Peyer's patch (tissue), 4 donors: ENCODE data around the gene PPP2R2C. TPM values are rescaled to one million over a fixed set of nuclear protein-coding genes. Genes with fewer than 3 reads are reported as not detected.

ENCODE experiments used
- DNase-seq, 3 donors: peaks; one replicate each; pipeline ENCODE4 v3.0.0-alpha.2; 2017 to 2019
- H3K27ac ChIP-seq, 4 donors: fragments of 200-600 bp; sonication (generic); one replicate each; pipeline ENCODE4 v1.5.1; 2016 to 2019
- H3K27me3 ChIP-seq, 2 donors: fragments of 200-600 bp; sonication (generic); one replicate each; pipeline ENCODE4 v1.5.1; 2019
- H3K36me3 ChIP-seq, 3 donors: fragments of 200-600 bp; sonication (generic); one replicate each; pipeline ENCODE4 v1.5.1; 2016 to 2019
- H3K4me1 ChIP-seq, 4 donors: fragments of 200-600 bp; sonication (generic); one replicate each; pipeline ENCODE4 v1.5.1; 2016 to 2019
- H3K4me3 ChIP-seq, 4 donors: fragments of 200-600 bp; sonication (generic); 1 replicate in 3 of 4; 2 replicates in 1 of 4; pipeline ENCODE4 v1.5.1; 2016 to 2019; ENCODE audit warnings: mild to moderate bottlenecking in 1 of 4
- H3K9me3 ChIP-seq, 4 donors: fragments of 200-600 bp; sonication (generic); one replicate each; pipeline ENCODE4 v1.5.1; 2016 to 2019; ENCODE audit warnings: mild to moderate bottlenecking in 1 of 4
- CTCF ChIP-seq, 6 experiments: fragments of 450-650 bp in 4 of 6; fragments of 200-600 bp in 2 of 6; sonication (generic) in 1 of 6; IDR thresholded peaks; one replicate each; pipeline ENCODE4 v1.5.1; 2017 to 2019; ENCODE audit warnings: antibody characterized with exemption in 6 of 6, mild to moderate bottlenecking in 3 of 6, moderate library complexity in 1 of 6
- POLR2A ChIP-seq, 2 donors: fragments of 450-650 bp; IDR thresholded peaks; one replicate each; pipeline ENCODE4 v1.5.1; 2017; ENCODE audit warnings: antibody characterized with exemption in 2 of 2, mild to moderate bottlenecking in 2 of 2, moderate library complexity in 2 of 2
- total RNA-seq, 4 donors: library from RNA; depleted of rRNA; stranded (reverse); fragments of >200 nt; gene quantifications; one replicate each; pipeline ENCODE4 v1.1.0, GENCODE V29; 2016

PPP2R2C gene
- total RNA-seq, 4 donors from 2014 or later: 0.27 to 4.1 TPM; not detected in 2

GRCh38 chr4:6369924-6370645 is 102.3 kb downstream of the PPP2R2C start:
- no peak for TF ChIP-seq POLR2A (IDR thresholded peaks at IDR 0.05)
- TF ChIP-seq CTCF (IDR thresholded peaks at IDR 0.05): no peak
- Histone ChIP-seq H3K27me3 (no peaks in the 10 kb centered on the region), H3K9me3 (no peaks in the 10 kb centered on the region), H3K4me1 (no peaks in the 10 kb centered on the region), H3K36me3 (no peaks in the 10 kb centered on the region), H3K4me3 (no peak overlapping the region), H3K27ac (no peak overlapping the region)
- no peak for DNase-seq

DNA sequence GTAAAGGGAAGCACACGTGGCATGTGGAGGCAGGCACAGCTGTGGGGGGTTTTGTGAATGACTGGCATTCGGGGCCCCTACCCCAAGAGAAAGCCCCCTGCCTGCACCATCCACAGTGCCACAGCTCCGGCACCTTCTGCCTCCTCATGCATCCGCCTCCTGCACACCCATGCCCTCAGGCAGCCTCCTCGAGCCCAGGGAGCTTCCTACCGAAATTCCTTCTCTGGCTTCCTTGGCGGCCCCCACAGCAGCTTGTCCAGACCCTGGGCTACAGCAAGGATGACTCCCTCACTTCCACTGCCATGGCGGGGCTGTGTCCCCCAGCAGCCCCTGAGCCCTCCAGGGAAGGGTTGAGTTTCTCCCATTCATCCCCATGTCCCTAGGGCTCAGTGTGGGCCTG is 102.9 kb downstream of the PPP2R2C start:
- no peak for DNase-seq
- no peak overlapping the region for H3K27ac ChIP-seq
- no peak overlapping the region for H3K4me3 ChIP-seq
- H3K36me3 ChIP-seq: no peaks in the 10 kb centered on the region
- H3K4me1 ChIP-seq: no peaks in the 10 kb centered on the region
- no peaks in the 10 kb centered on the region for H3K27me3 ChIP-seq
- TF ChIP-seq CTCF (IDR thresholded peaks at IDR 0.05): no peak
- TF ChIP-seq POLR2A (IDR thresholded peaks at IDR 0.05): no peak
- no peaks in the 10 kb centered on the region for H3K9me3 ChIP-seq

DNA sequence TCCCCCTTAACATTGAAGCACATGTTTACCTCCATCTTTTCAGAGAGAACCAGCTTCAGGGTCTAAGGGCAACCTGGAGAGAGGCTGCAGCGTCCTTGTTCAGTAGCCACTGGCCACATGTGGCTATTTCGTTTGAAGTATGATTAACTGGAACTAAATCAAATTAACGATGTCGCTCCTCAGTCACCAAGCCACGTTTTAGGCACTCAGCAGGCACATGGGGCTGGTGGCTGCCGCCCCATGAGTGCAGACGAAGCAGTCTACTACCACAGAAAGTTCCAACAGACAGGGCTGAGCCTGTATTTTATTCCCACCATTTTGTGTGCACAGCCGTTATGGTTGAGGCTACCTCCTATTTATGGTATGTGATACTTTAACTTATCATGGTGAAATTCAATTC is 103.4 kb downstream of the PPP2R2C start:
- DNase-seq: no peak
- Histone ChIP-seq H3K36me3 (no peaks in the 10 kb centered on the region), H3K4me3 (no peak overlapping the region), H3K4me1 (no peaks in the 10 kb centered on the region), H3K9me3 (no peaks in the 10 kb centered on the region), H3K27ac (no peak overlapping the region), H3K27me3 (no peaks in the 10 kb centered on the region)
- TF ChIP-seq CTCF (IDR thresholded peaks at IDR 0.05) (no peak), POLR2A (IDR thresholded peaks at IDR 0.05) (no peak)

DNA sequence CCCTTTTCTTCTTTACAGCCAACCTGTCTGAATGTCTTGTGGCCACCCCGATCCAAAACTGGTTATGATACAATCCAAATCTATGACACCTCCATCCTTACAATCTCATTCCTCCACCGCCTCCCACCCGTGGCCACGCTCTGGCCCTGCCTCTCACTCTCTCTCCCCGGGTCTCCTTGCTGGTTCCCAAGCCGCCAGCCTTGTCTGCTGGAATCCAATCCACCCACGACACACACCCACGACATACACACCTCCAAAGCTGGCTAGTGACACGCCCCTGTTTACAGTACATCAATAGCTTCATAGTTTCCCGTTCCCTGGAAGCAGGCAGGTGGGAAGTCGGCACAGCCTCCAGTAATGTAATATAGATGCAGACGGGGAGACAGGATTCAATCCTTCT is 103.8 kb downstream of the PPP2R2C start:
- TF ChIP-seq CTCF (IDR thresholded peaks at IDR 0.05): no peak
- no peak for TF ChIP-seq POLR2A (IDR thresholded peaks at IDR 0.05)
- H3K27ac ChIP-seq: no peak overlapping the region
- H3K4me1 ChIP-seq: no peaks in the 10 kb centered on the region
- H3K27me3 ChIP-seq: no peaks in the 10 kb centered on the region
- no peak overlapping the region for H3K4me3 ChIP-seq
- no peak for DNase-seq
- no peaks in the 10 kb centered on the region for H3K9me3 ChIP-seq
- H3K36me3 ChIP-seq: no peaks in the 10 kb centered on the region

- Histone ChIP-seq H3K4me3 (no peak overlapping the region), H3K9me3 (no peaks in the 10 kb centered on the region), H3K27ac (no peak overlapping the region), H3K36me3 (no peaks in the 10 kb centered on the region), H3K4me1 (no peaks in the 10 kb centered on the region), H3K27me3 (no peaks in the 10 kb centered on the region)
- no peak for TF ChIP-seq CTCF (IDR thresholded peaks at IDR 0.05)
- DNase-seq: no peak
These were observed 104.3 kb downstream of the PPP2R2C start for GRCh38 chr4:6368096-6368495.
